Stimulated activated CD8-positive, alpha-beta memory T cell treated with anti-CD3 and anti-CD28 coated beads, Interleukin-12 subunit alpha, Interleukin-12 subunit beta, amount 100 ng/mL, for 1 hour (primary cell): ENCODE measurements around the gene BANP.
"Not testable (repeated sequence)": the region's sequence is repeated elsewhere in the genome, so short reads cannot be mapped to it uniquely, and the experiment has no call there.

Source experiments
- DNase-seq: peaks from one replicate; pipeline ENCODE4 v3.0.0-alpha.2; 2020; ENCODE audit warnings: low read depth

The BANP gene

GRCh38 chr16:87995644-87996043 is 44.4 kb downstream of the BANP start:
- DNase-seq, result no peak

- no peak for DNase-seq
These were observed 46.0 kb downstream of the BANP start for GRCh38 chr16:87996962-87997880.

- not testable (repeated sequence) for DNase-seq
These were observed 47.1 kb downstream of the BANP start for GRCh38 chr16:87998184-87998793.

GRCh38 chr16:87998992-87999391 is 47.8 kb downstream of the BANP start:
- not testable (repeated sequence) for DNase-seq

GRCh38 chr16:88002211-88002610 is 51.0 kb downstream of the BANP start:
- DNase-seq, result no peak

GRCh38 chr16:88002749-88003148 is 51.5 kb downstream of the BANP start:
- DNase-seq, result no peak

GRCh38 chr16:88003316-88003715 is 52.1 kb downstream of the BANP start:
- DNase-seq, result no peak

GRCh38 chr16:88003736-88004135 is 52.5 kb downstream of the BANP start:
- no peak for DNase-seq

- no peak for DNase-seq
These were observed 53.2 kb downstream of the BANP start for GRCh38 chr16:88004391-88004790.

- DNase-seq, result no peak
These were observed 53.9 kb downstream of the BANP start for GRCh38 chr16:88005181-88005581.

GRCh38 chr16:88005968-88006367 is 54.7 kb downstream of the BANP start:
- no peak for DNase-seq

- no peak for DNase-seq
These were observed 56.1 kb downstream of the BANP start for GRCh38 chr16:88007321-88007731.

- no peak for DNase-seq
These were observed 57.6 kb downstream of the BANP start for GRCh38 chr16:88008840-88009239.

- DNase-seq, result no peak
These were observed 58.5 kb downstream of the BANP start for GRCh38 chr16:88009563-88010342.

GRCh38 chr16:88010343-88010967 is 59.2 kb downstream of the BANP start:
- no peak for DNase-seq

- no peak for DNase-seq
These were observed 59.8 kb downstream of the BANP start for GRCh38 chr16:88010968-88011483.

- no peak for DNase-seq
These were observed 61.1 kb downstream of the BANP start for GRCh38 chr16:88012360-88012759.

GRCh38 chr16:88013091-88013609 is 61.9 kb downstream of the BANP start:
- DNase-seq, result no peak

GRCh38 chr16:88013766-88014251 is 62.6 kb downstream of the BANP start:
- no peak for DNase-seq

- no peak for DNase-seq
These were observed 63.1 kb downstream of the BANP start for GRCh38 chr16:88014252-88014781.
